PC-9 (cell line): ENCODE data around the gene DLEC1. TPM values are rescaled to one million over a fixed set of nuclear protein-coding genes. Genes with fewer than 3 reads are reported as not detected.

Source experiments
- BruUV-seq: library from RNA; stranded (reverse); fragments of 400-500 nt; replicated peaks from 2 replicates; lab custom pipeline; 2021; lab: Mats Ljungman, UMichigan
- CTCF ChIA-PET: fragments of 300-600 bp; sonication (Branson Sonifier 250); formaldehyde crosslinking; loops from one replicate; lab custom pipeline; 2022; ENCODE audit warnings: antibody characterized with exemption; lab: Charles Lee
- POLR2A ChIA-PET: fragments of 300-600 bp; sonication (Branson Sonifier 250); formaldehyde crosslinking; loops from one replicate; lab custom pipeline; 2022; ENCODE audit warnings: antibody characterized with exemption; ENCODE audit not compliant: unreplicated experiment; lab: Charles Lee
- DNase-seq, 2 experiments: peaks; one replicate each; pipeline versions ENCODE4 v3.0.0 to v3.0.0-alpha.2; 2015 to 2022; ENCODE audit warnings: mixed read lengths in 1 of 2
- H2AFZ ChIP-seq: fragments of 200-600 bp; sonication (generic); 2 replicates; pipeline ENCODE4 v1.8.1; 2017; ENCODE audit warnings: antibody characterized with exemption
- H3F3A ChIP-seq: fragments of 200-600 bp; sonication (generic); 2 replicates; pipeline ENCODE4 v1.8.1; 2017; ENCODE audit warnings: antibody characterized with exemption, mild to moderate bottlenecking, low read depth; ENCODE audit not compliant: insufficient read depth
- H3K27ac ChIP-seq: fragments of 200-600 bp; sonication (generic); 2 replicates; pipeline ENCODE4 v1.6.1; 2016; ENCODE audit warnings: mixed run types
- H3K27me3 ChIP-seq: fragments of 200-600 bp; sonication (generic); 2 replicates; pipeline ENCODE4 v1.6.1; 2016; ENCODE audit warnings: low read depth, mixed run types; ENCODE audit not compliant: insufficient read depth
- H3K36me3 ChIP-seq: fragments of 200-600 bp; sonication (generic); 2 replicates; pipeline ENCODE4 v1.6.1; 2016; ENCODE audit warnings: low read depth, mixed run types
- H3K4me1 ChIP-seq: fragments of 200-600 bp; sonication (generic); replicated peaks from 2 replicates; pipeline ENCODE4 v1.6.1; 2016; ENCODE audit warnings: mixed run types; ENCODE audit not compliant: insufficient read depth
- H3K4me2 ChIP-seq: fragments of 200-600 bp; sonication (generic); 2 replicates; pipeline ENCODE4 v1.6.1; 2017; ENCODE audit warnings: mixed run types
- H3K4me3 ChIP-seq: fragments of 200-600 bp; sonication (generic); 2 replicates; pipeline ENCODE4 v1.6.1; 2016; ENCODE audit warnings: mixed run types
- H3K79me2 ChIP-seq: fragments of 200-600 bp; sonication (generic); 2 replicates; pipeline ENCODE4 v1.6.1; 2017; ENCODE audit warnings: low read depth, mixed run types
- H3K9me2 ChIP-seq: fragments of 200-600 bp; sonication (generic); 2 replicates; pipeline ENCODE4 v1.8.1; 2017; ENCODE audit warnings: mild to moderate bottlenecking; ENCODE audit not compliant: insufficient read depth
- H3K9me3 ChIP-seq: fragments of 200-600 bp; sonication (generic); 2 replicates; pipeline ENCODE4 v1.8.1; 2016; ENCODE audit warnings: low read depth; ENCODE audit not compliant: insufficient read depth
- H4K20me1 ChIP-seq: fragments of 200-600 bp; sonication (generic); 2 replicates; pipeline ENCODE4 v1.8.1; 2017; ENCODE audit not compliant: insufficient read depth
- CTCF ChIP-seq: fragments of 200-600 bp; sonication (generic); conservative IDR thresholded peaks from 2 replicates; pipeline ENCODE4 v1.6.1; 2017; ENCODE audit warnings: mixed run types, antibody characterized with exemption, mild to moderate bottlenecking, moderate library complexity
- EZH2 ChIP-seq: fragments of 200-600 bp; sonication (generic); IDR thresholded peaks from 2 replicates; pipeline ENCODE4 v1.8.0; 2017; ENCODE audit warnings: antibody characterized with exemption, low read depth
- intact Hi-C: fragments of 100-400 bp; cut with micrococcal nuclease; formaldehyde crosslinking; loops from one replicate; pipeline ENCODE4 v1.10.0; 2022; ENCODE audit not compliant: unreplicated experiment
- total RNA-seq: library from RNA; stranded (reverse); gene quantifications from 2 replicates; pipeline ENCODE4 v1.2.3, GENCODE V29; 2021

Gene DLEC1
- total RNA-seq, 1 experiment from 2014 or later = 0.35 TPM

- Histone ChIP-seq H3K4me1 (peaks cover 73% of the 10 kb centered on the region), H4K20me1 (no peaks in the 10 kb centered on the region), H3K9me3 (no peaks in the 10 kb centered on the region), H2AFZ (no peak overlapping the region), H3K4me2 (peak overlapping the region; percentile 71), H3K4me3 (peak overlapping the region; percentile 3; the same call in 1 of the 2 replicates), H3K27ac (peak overlapping the region; percentile 92), H3K36me3 (no peaks in the 10 kb centered on the region), H3F3A (peaks cover 48% of the 10 kb centered on the region), H3K9me2 (no peaks in the 10 kb centered on the region), H3K79me2 (no peaks in the 10 kb centered on the region), H3K27me3 (no peaks in the 10 kb centered on the region)
- BruUV-seq = TSS peak; percentile 67
- peak; percentile 78 to 86 for DNase-seq
- ChIA-PET POLR2A (interaction anchor here (0.6 to 0.7 kb wide), 6 partner anchors 9 to 997 kb away, joined by 5 to 8 read pairs (median 6); partner anchors contain the start of genes ACAA1 and OXSR1), CTCF (interaction anchor here (1.1 kb wide), 1 partner anchor 18 kb away, joined by 3 read pairs; the partner anchor contains the start of gene ACAA1)
- TF ChIP-seq EZH2 = no peak
- TF ChIP-seq CTCF = no peak
- intact Hi-C loops = loop anchor here (1.0 to 5.0 kb wide), 3 partner anchors 10 to 207 kb away; partner anchors contain the start of gene ACAA1
Measured at GRCh38 chr3:38154625-38155255, 115.7 kb downstream of the DLEC1 start.

- Histone ChIP-seq H3K4me2 (no peak overlapping the region), H3K27ac (0 out of 2 replicates have a peak overlapping the region, but pooled peaks have one; percentile 92), H3K4me3 (no peak overlapping the region), H3K79me2 (no peaks in the 10 kb centered on the region), H3K9me2 (no peaks in the 10 kb centered on the region), H3F3A (peaks cover 47% of the 10 kb centered on the region), H3K9me3 (no peaks in the 10 kb centered on the region), H3K4me1 (peaks cover 71% of the 10 kb centered on the region), H3K36me3 (no peaks in the 10 kb centered on the region), H2AFZ (no peak overlapping the region), H3K27me3 (no peaks in the 10 kb centered on the region), H4K20me1 (no peaks in the 10 kb centered on the region)
- ChIA-PET CTCF (no interaction called here), POLR2A (no interaction called here)
- TF ChIP-seq EZH2 = no peak
- TF ChIP-seq CTCF = no peak
- intact Hi-C loops = no loop called here
- no peak for DNase-seq
- no TSS peak for BruUV-seq
Measured at GRCh38 chr3:38155825-38156224, 116.8 kb downstream of the DLEC1 start.

GRCh38 chr3:38157117-38157516 lies 118.1 kb downstream of the DLEC1 start:
- Histone ChIP-seq H3F3A (peaks cover 37% of the 10 kb centered on the region), H3K4me2 (peak overlapping the region; percentile 19), H3K36me3 (no peaks in the 10 kb centered on the region), H3K4me3 (no peak overlapping the region), H4K20me1 (no peaks in the 10 kb centered on the region), H3K9me2 (no peaks in the 10 kb centered on the region), H2AFZ (no peak overlapping the region), H3K9me3 (no peaks in the 10 kb centered on the region), H3K27me3 (no peaks in the 10 kb centered on the region), H3K79me2 (no peaks in the 10 kb centered on the region), H3K27ac (peak overlapping the region; percentile 32; the same call in 1 of the 2 replicates), H3K4me1 (peaks cover 58% of the 10 kb centered on the region)
- DNase-seq = no peak
- no TSS peak for BruUV-seq
- CTCF ChIA-PET = no interaction called here
- POLR2A ChIA-PET = interaction anchor here (0.5 to 0.7 kb wide), 3 partner anchors 20 to 212 kb away, joined by 4 to 9 read pairs (median 4); partner anchors contain the start of gene ACAA1
- intact Hi-C loops = no loop called here
- TF ChIP-seq CTCF = no peak
- TF ChIP-seq EZH2 = no peak
